ENCODE data around the gene CELSR3. TPM values are rescaled to one million over a fixed set of nuclear protein-coding genes. Genes with fewer than 3 reads are reported as not detected.

The CELSR3 gene
- total RNA-seq, 1 donor from 2014 or later: 2.3 TPM

DNA sequence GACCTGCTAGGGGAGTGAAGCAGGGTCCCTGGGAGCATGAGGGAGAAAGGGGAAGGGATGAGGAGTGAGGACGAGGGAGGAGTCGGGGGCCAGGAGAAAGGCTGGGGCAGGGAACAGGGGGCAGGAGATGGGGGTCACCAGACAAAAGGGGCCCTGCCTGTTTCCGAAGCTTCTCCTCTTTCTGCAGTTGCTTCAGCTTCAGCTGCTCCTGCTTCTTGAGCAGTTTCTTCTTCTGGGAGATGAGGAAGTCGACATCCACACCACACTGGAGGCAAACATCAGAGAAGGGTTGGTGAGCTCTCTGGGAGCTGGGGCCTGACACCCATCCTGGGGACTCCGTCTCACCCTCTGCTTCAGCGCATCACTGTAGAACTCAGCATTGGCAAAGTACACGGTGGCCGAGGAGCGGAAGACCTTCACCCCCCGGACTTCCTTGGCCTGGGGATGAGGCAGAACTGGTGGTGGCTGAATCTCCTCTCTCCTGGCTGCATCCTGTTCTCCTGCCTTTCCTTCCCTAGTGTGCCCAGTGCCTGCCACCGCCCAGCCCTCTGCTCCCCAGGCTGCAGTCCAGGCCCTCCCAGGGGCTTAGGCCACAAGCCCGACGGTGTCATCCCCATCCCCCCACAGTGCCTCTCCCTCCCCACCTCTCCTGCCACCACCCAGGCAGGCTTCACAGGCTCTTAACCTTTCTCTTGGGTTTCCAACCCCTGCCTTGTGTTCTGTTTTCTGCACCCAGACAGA lies 34.2 kb downstream of the CELSR3 start:
- Mint-ChIP-seq H3K27ac (no peak overlapping the region), H3K27me3 (no peaks in the 10 kb centered on the region), H3K4me1 (no peaks in the 10 kb centered on the region), H3K9me3 (no peaks in the 10 kb centered on the region), H3K4me3 (no peak overlapping the region), H3K36me3 (ENCODE audit: low read depth) (peaks cover 11% of the 10 kb centered on the region)
- ChIA-PET POLR2A (interaction anchor here (0.7 kb wide), 1 partner anchor 346 kb away, joined by 5 read pairs; no protein-coding TSS in a partner anchor), CTCF (no interaction called here)
- TF ChIP-seq, protein P1, sequence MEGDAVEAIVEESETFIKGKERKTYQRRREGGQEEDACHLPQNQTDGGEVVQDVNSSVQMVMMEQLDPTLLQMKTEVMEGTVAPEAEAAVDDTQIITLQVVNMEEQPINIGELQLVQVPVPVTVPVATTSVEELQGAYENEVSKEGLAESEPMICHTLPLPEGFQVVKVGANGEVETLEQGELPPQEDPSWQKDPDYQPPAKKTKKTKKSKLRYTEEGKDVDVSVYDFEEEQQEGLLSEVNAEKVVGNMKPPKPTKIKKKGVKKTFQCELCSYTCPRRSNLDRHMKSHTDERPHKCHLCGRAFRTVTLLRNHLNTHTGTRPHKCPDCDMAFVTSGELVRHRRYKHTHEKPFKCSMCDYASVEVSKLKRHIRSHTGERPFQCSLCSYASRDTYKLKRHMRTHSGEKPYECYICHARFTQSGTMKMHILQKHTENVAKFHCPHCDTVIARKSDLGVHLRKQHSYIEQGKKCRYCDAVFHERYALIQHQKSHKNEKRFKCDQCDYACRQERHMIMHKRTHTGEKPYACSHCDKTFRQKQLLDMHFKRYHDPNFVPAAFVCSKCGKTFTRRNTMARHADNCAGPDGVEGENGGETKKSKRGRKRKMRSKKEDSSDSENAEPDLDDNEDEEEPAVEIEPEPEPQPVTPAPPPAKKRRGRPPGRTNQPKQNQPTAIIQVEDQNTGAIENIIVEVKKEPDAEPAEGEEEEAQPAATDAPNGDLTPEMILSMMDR (IDR thresholded peaks at IDR 0.05): no peak
- intact Hi-C loops (cut with micrococcal nuclease): no loop called here
- DNase-seq (no peak), ATAC-seq (ENCODE audit: low read depth) (no peak)

DNA sequence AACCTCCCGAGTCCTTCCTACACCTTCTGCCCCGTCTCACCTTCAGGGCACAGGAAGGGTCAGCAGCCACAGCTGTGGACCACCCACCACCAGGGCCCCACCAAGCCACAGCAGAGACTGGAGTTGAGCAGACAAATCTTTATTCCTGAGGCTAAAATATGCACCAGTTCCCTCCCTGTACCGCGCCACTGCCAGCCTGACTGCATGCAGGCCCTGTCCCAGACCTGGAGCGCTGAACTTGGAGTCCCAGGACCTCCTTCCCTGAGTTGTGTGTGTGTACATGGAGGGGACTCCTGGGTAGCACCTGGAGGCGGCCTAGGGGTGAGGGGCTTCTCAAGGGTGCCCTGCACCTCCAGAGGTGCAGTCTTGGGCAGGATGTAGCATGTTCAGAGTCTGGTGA lies 37.1 kb downstream of the CELSR3 start:
- TF ChIP-seq, protein P1 (IDR thresholded peaks at IDR 0.05): no peak
- DNase-seq: no peak
- Mint-ChIP-seq H3K27me3 (no peaks in the 10 kb centered on the region), H3K9me3 (no peaks in the 10 kb centered on the region), H3K4me1 (no peaks in the 10 kb centered on the region), H3K4me3 (no peak overlapping the region), H3K27ac (no peak overlapping the region), H3K36me3 (ENCODE audit: low read depth) (peaks cover 9% of the 10 kb centered on the region)
- ChIA-PET CTCF (no interaction called here), POLR2A (no interaction called here)
- ATAC-seq (ENCODE audit: low read depth): no peak
- intact Hi-C loops (cut with micrococcal nuclease): no loop called here

DNA sequence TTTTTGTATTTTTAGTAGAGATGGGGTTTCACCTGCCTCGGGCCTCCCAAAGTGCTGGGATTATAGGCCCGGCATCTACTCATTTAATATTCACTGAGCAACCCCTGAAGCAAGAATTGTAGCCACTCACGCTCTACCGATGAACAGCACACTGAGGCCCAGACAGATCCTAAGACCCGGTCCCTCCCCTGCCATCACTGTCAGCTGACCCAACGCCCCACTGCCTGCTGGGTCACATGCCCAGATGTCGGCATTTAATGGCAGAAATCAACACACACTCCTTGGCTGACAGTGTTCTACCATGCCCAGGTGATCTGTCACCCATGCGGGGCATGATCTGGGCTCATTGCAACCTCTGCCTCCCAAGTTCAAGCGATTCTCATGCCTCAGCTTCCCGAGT lies 37.9 kb downstream of the CELSR3 start:
- no peaks in the 10 kb centered on the region for H3K9me3 Mint-ChIP-seq
- POLR2A ChIA-PET: no interaction called here
- TF ChIP-seq, protein P1 (IDR thresholded peaks at IDR 0.05): no peak
- H3K27ac Mint-ChIP-seq: no peak overlapping the region
- intact Hi-C loops (cut with micrococcal nuclease): no loop called here
- no peaks in the 10 kb centered on the region for H3K4me1 Mint-ChIP-seq
- no peak overlapping the region for H3K4me3 Mint-ChIP-seq
- ATAC-seq (ENCODE audit: low read depth) (no peak), DNase-seq (no peak)
- H3K27me3 Mint-ChIP-seq: no peaks in the 10 kb centered on the region
- H3K36me3 Mint-ChIP-seq (ENCODE audit: low read depth): peaks cover 9% of the 10 kb centered on the region
- CTCF ChIA-PET: no interaction called here

DNA sequence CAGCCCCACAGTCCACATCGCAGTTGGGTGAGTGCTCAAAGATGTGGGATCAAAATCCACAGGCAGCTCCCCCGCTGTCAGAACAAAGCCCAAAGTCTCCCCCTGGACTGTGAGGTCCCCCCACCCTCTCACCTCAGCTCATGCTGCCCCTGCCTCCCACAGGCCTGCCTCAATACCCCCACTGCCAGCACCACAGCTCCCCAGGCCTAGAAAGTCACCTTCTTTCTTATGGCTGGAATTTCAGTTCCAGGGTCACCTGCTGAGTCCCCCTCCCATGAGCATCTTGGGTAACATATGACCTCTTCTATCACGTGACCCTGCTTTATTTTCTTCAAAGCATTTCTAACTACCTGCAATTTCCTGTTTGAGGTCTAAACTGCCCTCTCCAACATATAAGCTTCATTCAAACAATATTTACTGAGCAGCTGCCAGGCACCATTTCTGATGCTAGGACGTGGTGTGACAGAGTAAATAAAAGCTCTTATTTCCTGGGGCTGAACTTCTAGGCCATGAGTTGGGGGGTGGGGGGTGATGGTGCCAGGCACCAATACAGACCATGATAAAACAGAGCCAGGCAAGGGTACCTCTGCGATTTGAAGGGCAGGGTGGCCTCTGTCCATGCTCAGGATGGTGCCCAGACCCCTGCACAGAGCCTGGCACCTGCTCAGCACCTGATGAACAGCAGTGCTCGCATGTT lies 38.7 kb downstream of the CELSR3 start:
- no peak for DNase-seq
- no peaks in the 10 kb centered on the region for H3K9me3 Mint-ChIP-seq
- ATAC-seq (ENCODE audit: low read depth): no peak
- H3K36me3 Mint-ChIP-seq (ENCODE audit: low read depth): peaks cover 9% of the 10 kb centered on the region
- H3K27me3 Mint-ChIP-seq: no peaks in the 10 kb centered on the region
- intact Hi-C loops (cut with micrococcal nuclease): no loop called here
- no peaks in the 10 kb centered on the region for H3K4me1 Mint-ChIP-seq
- ChIA-PET CTCF (no interaction called here), POLR2A (interaction anchor here (0.6 kb wide), 1 partner anchor 152 kb away, joined by 7 read pairs; no protein-coding TSS in a partner anchor)
- H3K27ac Mint-ChIP-seq: no peak overlapping the region
- no peak overlapping the region for H3K4me3 Mint-ChIP-seq
- TF ChIP-seq, protein P1 (IDR thresholded peaks at IDR 0.05): no peak

DNA sequence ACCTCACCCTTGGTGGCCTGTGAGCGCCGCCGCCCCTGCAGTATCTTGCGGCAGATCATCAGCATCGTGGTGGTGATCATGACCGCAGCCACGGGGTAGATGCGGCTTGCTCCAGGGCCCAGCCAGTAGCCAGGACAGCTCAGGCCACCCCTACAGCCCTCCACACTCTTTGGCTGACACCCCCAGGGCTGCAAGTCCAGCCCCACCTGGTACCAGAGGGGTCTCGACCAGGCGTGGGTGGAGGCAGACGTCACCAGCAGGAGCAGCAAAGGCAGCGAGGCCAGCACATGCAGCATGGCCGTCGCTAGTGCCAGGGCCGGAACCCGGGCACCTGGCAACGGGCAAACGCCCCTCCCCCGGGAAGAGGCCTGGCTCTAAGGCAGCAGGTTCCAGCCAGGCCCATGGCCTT lies 41.2 kb downstream of the CELSR3 start, which contains the start of gene TMEM89:
Gene TMEM89, minus strand, starts transcription at position 309 of the 409 bp plus-strand sequence. Its CDS starts 13 bp downstream, at position 296.
- no peaks in the 10 kb centered on the region for H3K27me3 Mint-ChIP-seq
- ChIA-PET POLR2A (no interaction called here), CTCF (no interaction called here)
- H3K9me3 Mint-ChIP-seq: peaks cover 6% of the 10 kb centered on the region
- TF ChIP-seq, protein P1 (IDR thresholded peaks at IDR 0.05): no peak
- intact Hi-C loops (cut with micrococcal nuclease): no loop called here
- H3K27ac Mint-ChIP-seq: no peak within 1 kb of the TSS
- peaks cover 4% of the 10 kb centered on the region for H3K36me3 Mint-ChIP-seq (ENCODE audit: low read depth)
- DNase-seq: no peak
- no peak for ATAC-seq (ENCODE audit: low read depth)
- H3K4me3 Mint-ChIP-seq: no peak within 1 kb of the TSS
- no peaks in the 10 kb centered on the region for H3K4me1 Mint-ChIP-seq
